Measurements from ENCODE around the gene KRTAP12-4.
"Not testable (repeated sequence)": the region's sequence is repeated elsewhere in the genome, so short reads cannot be mapped to it uniquely, and the experiment has no call there.

KRTAP12-4 gene

GRCh38 chr21:44653656-44654575, 543 bp downstream of the KRTAP12-4 start:
- DNase-seq (ENCODE audit: low spot score): no peak

GRCh38 chr21:44653123-44653522, 1.3 kb downstream of the KRTAP12-4 start:
- no peak for DNase-seq (ENCODE audit: low spot score)

- DNase-seq (ENCODE audit: low spot score): no peak
These were observed 3.3 kb downstream of the KRTAP12-4 start for GRCh38 chr21:44650973-44651675.

- no peak for DNase-seq (ENCODE audit: low spot score)
These were observed 4.0 kb downstream of the KRTAP12-4 start for GRCh38 chr21:44650265-44650972.

- DNase-seq (ENCODE audit: low spot score): no peak
These were observed 4.8 kb downstream of the KRTAP12-4 start for GRCh38 chr21:44649521-44650100.

- no peak for DNase-seq (ENCODE audit: low spot score)
These were observed 5.7 kb downstream of the KRTAP12-4 start for GRCh38 chr21:44648557-44649311.

- no peak for DNase-seq (ENCODE audit: low spot score)
These were observed 7.3 kb downstream of the KRTAP12-4 start for GRCh38 chr21:44647222-44647552.

- DNase-seq (ENCODE audit: low spot score): not testable (repeated sequence)
These were observed 7.9 kb downstream of the KRTAP12-4 start, which contains the start of gene KRTAP10-11 for GRCh38 chr21:44646366-44647221. Gene KRTAP10-11, plus strand, starts transcription at chr21:44646414. Its CDS starts 45 bp downstream, at chr21:44646459.

- DNase-seq (ENCODE audit: low spot score): no peak
These were observed 9.6 kb downstream of the KRTAP12-4 start for GRCh38 chr21:44644878-44645277.

- no peak for DNase-seq (ENCODE audit: low spot score)
These were observed 10.6 kb downstream of the KRTAP12-4 start for GRCh38 chr21:44643741-44644310.

GRCh38 chr21:44640761-44641160, 13.7 kb downstream of the KRTAP12-4 start:
- no peak for DNase-seq (ENCODE audit: low spot score)

GRCh38 chr21:44639331-44639655, 15.2 kb downstream of the KRTAP12-4 start:
- DNase-seq (ENCODE audit: low spot score): no peak

GRCh38 chr21:44638506-44639330, 15.7 kb downstream of the KRTAP12-4 start:
- not testable (repeated sequence) for DNase-seq (ENCODE audit: low spot score)

- not testable (repeated sequence) for DNase-seq (ENCODE audit: low spot score)
These were observed 16.6 kb downstream of the KRTAP12-4 start for GRCh38 chr21:44637851-44638348.

GRCh38 chr21:44637018-44637850, 17.2 kb downstream of the KRTAP12-4 start, which contains the start of gene KRTAP10-10:
Gene KRTAP10-10, plus strand, starts transcription at chr21:44637356. Its CDS starts 62 bp downstream, at chr21:44637418.
- no peak for DNase-seq (ENCODE audit: low spot score)

GRCh38 chr21:44636209-44637017, 18.0 kb downstream of the KRTAP12-4 start:
- no peak for DNase-seq (ENCODE audit: low spot score)

- no peak for DNase-seq (ENCODE audit: low spot score)
These were observed 22.4 kb downstream of the KRTAP12-4 start for GRCh38 chr21:44632067-44632466.

Data from HuH-7 (cell line).